CD4-positive, CD25-positive, alpha-beta regulatory T cell (primary cell): Measurements from ENCODE around the gene SYTL3. TPM values are rescaled to one million over a fixed set of nuclear protein-coding genes. Genes with fewer than 3 reads are reported as not detected.
A peak's percentile ranks its signal among the peaks of the same experiment; 100 is the strongest.
"Not testable (repeated sequence)": the region's sequence is repeated elsewhere in the genome, so short reads cannot be mapped to it uniquely, and the experiment has no call there.

Source experiments
- ATAC-seq, 2 donors: fragments of 150-1000 bp; cut with Tn5 transposase; one replicate each; pipeline ENCODE4 v1.10.0; 2021; ENCODE audit warnings: low read depth in 2 of 2, moderate number of reproducible peaks in 2 of 2, moderate library complexity in 1 of 2
- DNase-seq, 3 donors: peaks; one replicate each; pipeline versions ENCODE4 v3.0.0 to v3.0.0-alpha.2; 2012 to 2022; ENCODE audit warnings: mixed read lengths in 1 of 3
- H3K27ac ChIP-seq: one replicate; pipeline ENCODE4 v1.7.0; 2013; ENCODE audit warnings: mild to moderate bottlenecking, low read length; ENCODE audit not compliant: insufficient read depth, poor library complexity, severe bottlenecking
- H3K27me3 ChIP-seq: one replicate; pipeline ENCODE4 v1.7.0; 2013; ENCODE audit warnings: low read length; ENCODE audit not compliant: control insufficient read depth, insufficient read depth
- H3K36me3 ChIP-seq: one replicate; pipeline ENCODE4 v1.7.0; 2013; ENCODE audit warnings: mild to moderate bottlenecking, low read length, moderate library complexity; ENCODE audit not compliant: control insufficient read depth, insufficient read depth
- H3K4me1 ChIP-seq: 2 replicates; pipeline ENCODE4 v1.7.0; 2013; ENCODE audit warnings: mild to moderate bottlenecking, low read length; ENCODE audit not compliant: insufficient read depth, control insufficient read depth, poor library complexity, severe bottlenecking
- H3K4me3 ChIP-seq: one replicate; pipeline ENCODE4 v1.7.0; 2013; ENCODE audit warnings: low read depth, mild to moderate bottlenecking, low read length, moderate library complexity
- H3K9me3 ChIP-seq, 2 experiments: 1 replicate in 1 of 2; 2 replicates in 1 of 2; pipeline ENCODE4 v1.7.0; 2013; ENCODE audit warnings: low read length in 2 of 2, mild to moderate bottlenecking in 1 of 2, moderate library complexity in 1 of 2; ENCODE audit not compliant: control insufficient read depth in 2 of 2
- H3K27ac Mint-ChIP-seq, 3 donors: one replicate each; pipeline ENCODE4 v1.8.0; 2020 to 2022; ENCODE audit warnings: mild to moderate bottlenecking in 3 of 3, mixed read lengths in 3 of 3, moderate library complexity in 2 of 3
- H3K27me3 Mint-ChIP-seq: one replicate; pipeline ENCODE4 v1.8.0; 2022; ENCODE audit warnings: mild to moderate bottlenecking, mixed read lengths
- H3K36me3 Mint-ChIP-seq: one replicate; pipeline ENCODE4 v1.8.0; 2020; ENCODE audit warnings: mixed read lengths
- H3K4me1 Mint-ChIP-seq, 4 donors: one replicate each; pipeline ENCODE4 v1.8.0; 2020 to 2022; ENCODE audit warnings: mixed read lengths in 4 of 4, mild to moderate bottlenecking in 1 of 4
- H3K4me3 Mint-ChIP-seq, 4 donors: one replicate each; pipeline ENCODE4 v1.8.0; 2020 to 2022; ENCODE audit warnings: mild to moderate bottlenecking in 4 of 4, mixed read lengths in 4 of 4, moderate library complexity in 3 of 4
- H3K9me3 Mint-ChIP-seq, 7 donors: one replicate each; pipeline ENCODE4 v1.8.0; 2020 to 2022; ENCODE audit warnings: mixed read lengths in 7 of 7, mild to moderate bottlenecking in 3 of 7, moderate library complexity in 2 of 7
- polyA plus RNA-seq, 4 donors: library from polyadenylated mRNA; unstranded; fragments of 300-500 nt; fragmentation: Illumina TruSeq; gene quantifications; one replicate each; pipeline ENCODE4 v1.2.3, GENCODE V29; 2021
- total RNA-seq: library from RNA; stranded (reverse); gene quantifications from one replicate; pipeline ENCODE4 v1.2.3, GENCODE V29; 2022

SYTL3 gene
- total and polyA plus RNA-seq, 5 donors from 2014 or later: 12.2 to 54.8 (median 14.1) TPM

GRCh38 chr6:158646023-158646910 lies 3.6 kb upstream of the SYTL3 start:
- Mint-ChIP-seq H3K4me3 (peak overlapping the region; percentile 84 to 100 (median 94)), H3K4me1 (peaks cover 22 to 73% (median 49%) of the 10 kb centered on the region in 4 donors), H3K9me3 (peaks cover 0 to 3% (median 0%) of the 10 kb centered on the region in 7 donors), H3K36me3 (peaks cover 6% of the 10 kb centered on the region), H3K27ac (peak overlapping the region; percentile 60 to 98 (median 96)), H3K27me3 (peaks cover 6% of the 10 kb centered on the region)
- DNase-seq (no peak), ATAC-seq (no peak)
- H3K4me3 ChIP-seq: no peak overlapping the region
- H3K27ac ChIP-seq: peak overlapping the region; percentile 20
- no peaks in the 10 kb centered on the region for H3K27me3 ChIP-seq
- no peaks in the 10 kb centered on the region for H3K9me3 ChIP-seq
- no peaks in the 10 kb centered on the region for H3K36me3 ChIP-seq
- H3K4me1 ChIP-seq: peaks cover 57% of the 10 kb centered on the region

- peak overlapping the region in 2 of 3 donors; percentile 59 to 61 for H3K27ac Mint-ChIP-seq
These were observed 2.4 kb upstream of the SYTL3 start for GRCh38 chr6:158647501-158647900.

GRCh38 chr6:158648682-158649131 lies 1.1 kb upstream of the SYTL3 start:
- Mint-ChIP-seq H3K36me3 (peaks cover 3% of the 10 kb centered on the region), H3K4me1 (peaks cover 14 to 66% (median 45%) of the 10 kb centered on the region in 4 donors), H3K9me3 (peaks cover 0 to 3% (median 0%) of the 10 kb centered on the region in 7 donors), H3K27me3 (peaks cover 6% of the 10 kb centered on the region), H3K4me3 (peak overlapping the region in 2 of 4 donors; percentile 24 to 81), H3K27ac (peak overlapping the region; percentile 92 to 98 (median 98))
- Histone ChIP-seq H3K4me3 (peak overlapping the region; percentile 91), H3K27me3 (no peaks in the 10 kb centered on the region), H3K4me1 (peaks cover 59% of the 10 kb centered on the region), H3K9me3 (no peaks in the 10 kb centered on the region), H3K27ac (peak overlapping the region; percentile 96), H3K36me3 (no peaks in the 10 kb centered on the region)
- no peak for ATAC-seq
- DNase-seq: peak in 1 of 3 donors; percentile 35

More at GRCh38 chr6:158647501-158647900, 2.4 kb upstream of the SYTL3 start:
- H3K27ac ChIP-seq: no peak overlapping the region
- ATAC-seq: no peak
- H3K36me3 Mint-ChIP-seq: no peaks in the 10 kb centered on the region
- no peaks in the 10 kb centered on the region for H3K36me3 ChIP-seq
- peaks cover 0 to 3% (median 0%) of the 10 kb centered on the region in 7 donors for H3K9me3 Mint-ChIP-seq
- peaks cover 6% of the 10 kb centered on the region for H3K27me3 Mint-ChIP-seq
- peaks cover 55% of the 10 kb centered on the region for H3K4me1 ChIP-seq
- no peak overlapping the region for H3K4me3 ChIP-seq
- no peaks in the 10 kb centered on the region for H3K9me3 ChIP-seq
- no peak for DNase-seq
- H3K4me3 Mint-ChIP-seq: peak overlapping the region in 1 of 4 donors; percentile 100
- H3K4me1 Mint-ChIP-seq: peaks cover 16 to 66% (median 42%) of the 10 kb centered on the region in 4 donors
- no peaks in the 10 kb centered on the region for H3K27me3 ChIP-seq

GRCh38 chr6:158651981-158652737 lies 2.3 kb downstream of the SYTL3 start:
- H3K9me3 Mint-ChIP-seq, H3K27me3 ChIP-seq, H3K36me3 ChIP-seq, DNase-seq, H3K9me3 ChIP-seq, H3K27me3 Mint-ChIP-seq, ATAC-seq, H3K4me3 ChIP-seq: not testable (repeated sequence)
- H3K27ac Mint-ChIP-seq: peak overlapping the region in 2 of 3 donors; percentile 98 to 100
- H3K36me3 Mint-ChIP-seq: peaks cover 17% of the 10 kb centered on the region
- Histone ChIP-seq H3K4me1 (peaks cover 73% of the 10 kb centered on the region), H3K27ac (peak overlapping the region; percentile 96)
- H3K4me3 Mint-ChIP-seq: peak overlapping the region; percentile 41 to 93 (median 84)
- peaks cover 10 to 78% (median 55%) of the 10 kb centered on the region in 4 donors for H3K4me1 Mint-ChIP-seq

GRCh38 chr6:158653577-158654354 lies 3.9 kb downstream of the SYTL3 start:
- Mint-ChIP-seq H3K27ac (peak overlapping the region; percentile 98 to 100 (median 100)), H3K9me3 (peaks cover 0 to 1% (median 0%) of the 10 kb centered on the region in 7 donors), H3K4me1 (peaks cover 10 to 70% (median 53%) of the 10 kb centered on the region in 4 donors), H3K27me3 (peaks cover 6% of the 10 kb centered on the region), H3K36me3 (peaks cover 17% of the 10 kb centered on the region), H3K4me3 (peak overlapping the region; percentile 81 to 93 (median 87))
- Histone ChIP-seq H3K4me3 (peak overlapping the region; percentile 54), H3K27ac (peak overlapping the region; percentile 96), H3K27me3 (no peaks in the 10 kb centered on the region), H3K9me3 (no peaks in the 10 kb centered on the region), H3K36me3 (peaks cover 5% of the 10 kb centered on the region), H3K4me1 (peaks cover 70% of the 10 kb centered on the region)
- peak; percentile 81 to 97 (median 96) for DNase-seq
- peak; percentile 90 to 92 for ATAC-seq

GRCh38 chr6:158654498-158654897 lies 4.6 kb downstream of the SYTL3 start:
- Histone ChIP-seq H3K27me3 (no peaks in the 10 kb centered on the region), H3K9me3 (no peaks in the 10 kb centered on the region), H3K27ac (peak overlapping the region; percentile 96), H3K4me1 (peaks cover 63% of the 10 kb centered on the region), H3K36me3 (peaks cover 5% of the 10 kb centered on the region), H3K4me3 (peak overlapping the region; percentile 54)
- ATAC-seq (no peak), DNase-seq (no peak)
- H3K27me3 Mint-ChIP-seq: peaks cover 5% of the 10 kb centered on the region
- peaks cover 7 to 66% (median 47%) of the 10 kb centered on the region in 4 donors for H3K4me1 Mint-ChIP-seq
- H3K27ac Mint-ChIP-seq: peak overlapping the region; percentile 98 to 100 (median 100)
- H3K36me3 Mint-ChIP-seq: peaks cover 17% of the 10 kb centered on the region
- H3K4me3 Mint-ChIP-seq: peak overlapping the region; percentile 13 to 88 (median 78)
- peaks cover 0 to under 1% (median 0%) of the 10 kb centered on the region in 7 donors for H3K9me3 Mint-ChIP-seq
